ENCODE data around the gene ABCB1. TPM values are rescaled to one million over a fixed set of nuclear protein-coding genes. Genes with fewer than 3 reads are reported as not detected.

The ABCB1 gene
- total and polyA plus RNA-seq, 9 of the 15 experiments (the other 6 are each of a cell fraction or from before 2014, with no cell fraction given), result 0.03 to 0.86 (median 0.52) TPM

GRCh38 chr7:87627634-87627994, 26.9 kb upstream of the ABCB1 start:
- Histone ChIP-seq H3K9ac (ENCODE audit: insufficient read depth in 1 of 2, low read depth in 2 of 2, low read length in 2 of 2) (no peak overlapping the region), H3K9me3 (replicated peaks; ENCODE audit: control insufficient read depth, insufficient read depth, low read depth, low read length) (no peaks in the 10 kb centered on the region), H3K79me2 (ENCODE audit: control insufficient read depth, insufficient read depth, low read length) (no peaks in the 10 kb centered on the region), H3K27me3 (ENCODE audit: control insufficient read depth in 2 of 2, insufficient read depth in 2 of 2, low read length in 2 of 2) (no peaks in the 10 kb centered on the region), H3K36me3 (ENCODE audit: control insufficient read depth, insufficient read depth, low read length) (no peaks in the 10 kb centered on the region), H2AFZ (ENCODE audit: low read depth, low read length) (no peak overlapping the region), H3K4me2 (ENCODE audit: insufficient read depth, low read length) (no peak overlapping the region), H3K27ac (ENCODE audit: extremely low read depth, low read depth, low read length) (no peak overlapping the region), H4K20me1 (replicated peaks; ENCODE audit: control insufficient read depth, insufficient read depth, low read length) (no peaks in the 10 kb centered on the region), H3K4me3 (no peak overlapping the region), H3K4me1 (replicated peaks in 1 of 2; ENCODE audit: control insufficient read depth in 2 of 2, insufficient read depth in 2 of 2, low read length in 2 of 2) (peaks cover 0 to 4% of the 10 kb centered on the region in 2 experiments; a peak in 1 of 5 replicates), H3K9me1 (ENCODE audit: control insufficient read depth, insufficient read depth, low read length) (no peaks in the 10 kb centered on the region)
- ATAC-seq (no peak), FAIRE-seq (no peak), DNase-seq (ENCODE audit: extremely low read depth in 1 of 4, low spot score in 3 of 4) (no peak)
- no TSS peak for BruUV-seq (replicated peaks)
- intact Hi-C loops (cut with micrococcal nuclease), result no loop called here
- POLR2A ChIA-PET, result no interaction called here
- in situ Hi-C loops (cut with MboI), result no loop called here
- CTCF ChIA-PET (ENCODE audit: low intra/inter-chr PET ratio), result no interaction called here
- WGBS (ENCODE audit: insufficient coverage, low coverage, missing lambda C conversion rate), result 35% methylated on average over 25 of the region's 30 CpGs
- TF ChIP-seq NUFIP1 (IDR thresholded peaks at IDR 0.05; ENCODE audit: partially characterized antibody) (no peak), ZBTB2 (IDR thresholded peaks at IDR 0.05) (no peak), GABPA (tag; conservative IDR thresholded peaks at IDR 0.05; ENCODE audit: low read depth) (no peak), FOS (IDR thresholded peaks at IDR 0.05; ENCODE audit: extremely low read depth, insufficient read length) (no peak), LEF1 (IDR thresholded peaks at IDR 0.05) (no peak), AFF4 (CRISPR knock-in tag; IDR thresholded peaks at IDR 0.05) (no peak), ATF6 (CRISPR knock-in tag; IDR thresholded peaks at IDR 0.05) (no peak), ZFP30 (CRISPR knock-in tag; IDR thresholded peaks at IDR 0.05; ENCODE audit: borderline replicate concordance) (no peak), SRF (CRISPR knock-in tag; IDR thresholded peaks at IDR 0.05) (no peak), TARDBP (IDR thresholded peaks at IDR 0.05) (no peak), CCAR2 (IDR thresholded peaks at IDR 0.05; ENCODE audit: low read depth, low read length) (no peak), DDX20 (tag; IDR thresholded peaks at IDR 0.05; ENCODE audit: low read depth) (no peak), CC2D1A (IDR thresholded peaks at IDR 0.05) (no peak), PRPF4 (IDR thresholded peaks at IDR 0.05; ENCODE audit: insufficient read depth, low read depth, low read length, poor library complexity, severe bottlenecking) (no peak), EZH2 (IDR thresholded peaks at IDR 0.05; ENCODE audit: borderline replicate concordance, low read depth, low read length) (no peak)

All from K562 (cell line).